VCaP (cell line): ENCODE measurements around the gene PJA2.
A peak's percentile ranks its signal among the peaks of the same experiment; 100 is the strongest.

Experiments
- H3K27ac ChIP-seq: fragments of 450-650 bp; 2 replicates; pipeline ENCODE4 v1.5.1; 2017
- TF ChIP-seq, protein P1 (sequence below): fragments of 450-650 bp; conservative IDR thresholded peaks from 2 replicates; pipeline ENCODE4 v1.5.1; 2017; ENCODE audit warnings: mild to moderate bottlenecking, moderate library complexity

Gene PJA2

DNA sequence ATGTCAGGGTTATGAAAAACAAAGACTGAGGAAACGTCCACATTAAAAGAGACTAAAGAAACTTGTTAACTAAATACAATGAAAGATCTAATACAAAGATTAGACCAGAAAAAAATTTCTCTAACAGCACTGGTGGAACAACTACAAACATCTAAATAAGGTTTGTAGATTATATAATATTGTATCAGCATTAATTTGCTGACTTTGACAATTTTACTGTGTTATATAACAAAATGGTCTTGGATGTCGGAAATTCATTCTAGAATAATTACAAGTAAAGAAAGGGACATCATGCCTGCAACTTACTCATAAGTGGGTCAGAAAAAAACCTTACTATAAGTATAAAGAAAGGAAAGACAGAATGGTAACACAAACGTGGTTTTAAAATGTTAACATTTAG lies 50.1 kb downstream of the PJA2 start:
- TF ChIP-seq, protein P1, sequence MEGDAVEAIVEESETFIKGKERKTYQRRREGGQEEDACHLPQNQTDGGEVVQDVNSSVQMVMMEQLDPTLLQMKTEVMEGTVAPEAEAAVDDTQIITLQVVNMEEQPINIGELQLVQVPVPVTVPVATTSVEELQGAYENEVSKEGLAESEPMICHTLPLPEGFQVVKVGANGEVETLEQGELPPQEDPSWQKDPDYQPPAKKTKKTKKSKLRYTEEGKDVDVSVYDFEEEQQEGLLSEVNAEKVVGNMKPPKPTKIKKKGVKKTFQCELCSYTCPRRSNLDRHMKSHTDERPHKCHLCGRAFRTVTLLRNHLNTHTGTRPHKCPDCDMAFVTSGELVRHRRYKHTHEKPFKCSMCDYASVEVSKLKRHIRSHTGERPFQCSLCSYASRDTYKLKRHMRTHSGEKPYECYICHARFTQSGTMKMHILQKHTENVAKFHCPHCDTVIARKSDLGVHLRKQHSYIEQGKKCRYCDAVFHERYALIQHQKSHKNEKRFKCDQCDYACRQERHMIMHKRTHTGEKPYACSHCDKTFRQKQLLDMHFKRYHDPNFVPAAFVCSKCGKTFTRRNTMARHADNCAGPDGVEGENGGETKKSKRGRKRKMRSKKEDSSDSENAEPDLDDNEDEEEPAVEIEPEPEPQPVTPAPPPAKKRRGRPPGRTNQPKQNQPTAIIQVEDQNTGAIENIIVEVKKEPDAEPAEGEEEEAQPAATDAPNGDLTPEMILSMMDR = no peak
- no peak overlapping the region for H3K27ac ChIP-seq

DNA sequence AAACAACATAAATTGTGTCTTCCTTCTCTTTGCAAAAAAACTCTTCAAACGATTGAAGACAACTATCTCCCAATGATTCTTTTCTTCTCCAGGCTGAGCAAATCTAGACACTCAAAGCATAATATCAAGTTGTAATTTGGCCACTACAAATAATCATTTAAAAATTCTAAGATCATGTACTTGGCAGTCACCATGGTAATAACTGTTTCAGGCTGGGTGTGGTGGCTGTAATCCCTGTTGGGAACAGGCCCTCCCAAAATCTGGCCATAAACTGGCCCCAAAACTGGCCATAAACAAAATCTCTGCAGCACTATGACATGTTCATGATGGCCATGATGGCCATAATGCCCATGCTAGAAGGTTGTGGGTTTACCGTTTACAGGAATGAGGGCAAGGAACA lies 52.0 kb downstream of the PJA2 start:
- no peak overlapping the region for H3K27ac ChIP-seq
- TF ChIP-seq, protein P1 = no peak

DNA sequence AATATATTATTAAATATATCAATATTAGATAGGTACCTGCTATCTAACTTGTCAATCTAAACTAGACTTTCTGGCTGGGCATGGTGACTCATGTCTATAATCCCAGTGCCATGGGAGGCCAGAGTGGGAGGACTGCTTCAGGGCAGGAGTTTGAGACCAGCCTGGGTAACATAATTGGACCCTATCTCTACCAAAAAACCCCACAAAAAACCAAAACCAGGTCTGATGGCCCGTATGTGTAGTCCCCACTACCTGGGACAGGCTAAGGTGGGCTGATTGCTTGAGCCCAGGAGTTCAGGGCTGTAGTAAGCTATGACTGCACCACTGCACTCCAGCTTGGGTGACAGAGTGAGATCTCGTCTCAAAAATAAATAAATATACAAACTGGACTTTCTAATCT lies 55.0 kb downstream of the PJA2 start:
- no peak overlapping the region for H3K27ac ChIP-seq
- TF ChIP-seq, protein P1 = no peak

DNA sequence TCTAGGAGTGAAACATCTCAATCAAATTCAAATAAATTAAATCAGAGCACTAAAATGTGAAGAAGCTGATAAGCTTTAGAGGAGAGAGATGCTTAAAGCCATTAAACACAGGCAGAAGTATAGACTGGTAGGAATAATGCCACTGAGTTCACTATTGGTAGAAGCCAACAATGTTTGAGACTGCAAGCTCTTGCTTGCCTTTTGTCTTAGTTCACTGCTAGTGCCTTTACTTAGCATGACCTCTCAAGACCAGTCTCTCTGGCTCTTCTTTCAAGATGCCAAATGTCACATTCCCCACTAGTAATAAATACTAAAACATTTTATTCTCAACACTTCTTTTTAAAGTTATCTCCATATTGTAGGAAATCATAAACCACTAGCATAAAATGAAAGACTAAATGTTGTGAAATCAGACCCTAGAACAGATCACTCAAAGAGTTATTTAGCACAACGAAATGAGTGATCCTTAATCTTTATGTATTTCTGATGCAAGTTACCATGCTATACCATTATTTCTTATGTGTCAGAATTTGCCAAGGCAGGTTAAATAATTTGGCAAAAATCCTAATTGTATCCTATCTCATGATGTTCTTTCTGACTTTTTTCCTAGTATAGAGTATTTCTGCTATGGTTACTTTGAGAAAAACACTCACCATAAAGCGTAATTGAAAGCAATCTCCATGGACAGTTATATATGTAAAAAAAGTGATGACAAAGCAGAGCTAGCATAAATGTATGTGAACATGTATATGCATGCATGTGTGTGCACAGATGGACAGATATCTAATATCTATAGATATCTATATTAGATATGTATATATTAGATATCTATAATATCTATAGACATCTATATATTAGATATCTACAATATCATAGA lies 57.5 kb downstream of the PJA2 start:
- H3K27ac ChIP-seq = no peak overlapping the region
- TF ChIP-seq, protein P1 = no peak

DNA sequence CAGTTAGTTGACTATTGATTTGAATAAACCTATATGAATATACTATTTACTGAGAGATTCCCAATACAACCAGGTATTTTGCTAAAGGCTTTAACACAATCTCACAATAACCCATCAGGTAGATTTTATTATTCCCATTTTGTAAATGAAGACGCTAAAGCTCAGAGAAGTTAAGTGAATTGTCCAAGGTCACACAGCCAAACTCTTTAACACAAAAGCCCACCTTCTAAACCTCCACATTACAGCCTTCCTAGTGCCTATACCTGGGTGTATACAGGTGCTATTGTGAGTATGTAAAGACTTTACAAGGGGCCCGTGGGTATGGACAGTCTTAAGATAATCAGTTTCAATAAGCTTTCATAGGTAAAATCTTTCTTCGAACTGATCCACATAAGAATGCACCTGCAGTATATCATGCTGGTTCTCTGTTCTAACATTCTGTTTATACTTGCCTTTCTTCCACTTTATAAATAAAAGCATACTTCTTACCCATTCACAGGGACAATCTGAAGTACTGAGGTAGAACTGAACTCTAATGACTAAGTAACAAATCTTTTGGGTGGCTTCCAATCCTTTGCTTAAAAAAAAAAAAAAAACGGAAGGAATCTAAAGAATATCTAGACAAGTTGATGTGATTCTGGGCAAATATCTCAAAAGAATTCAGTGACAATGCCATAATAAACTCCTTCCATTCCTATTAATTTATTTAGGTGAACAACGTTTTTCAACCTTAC lies 59.1 kb downstream of the PJA2 start:
- no peak overlapping the region for H3K27ac ChIP-seq
- TF ChIP-seq, protein P1 = no peak

DNA sequence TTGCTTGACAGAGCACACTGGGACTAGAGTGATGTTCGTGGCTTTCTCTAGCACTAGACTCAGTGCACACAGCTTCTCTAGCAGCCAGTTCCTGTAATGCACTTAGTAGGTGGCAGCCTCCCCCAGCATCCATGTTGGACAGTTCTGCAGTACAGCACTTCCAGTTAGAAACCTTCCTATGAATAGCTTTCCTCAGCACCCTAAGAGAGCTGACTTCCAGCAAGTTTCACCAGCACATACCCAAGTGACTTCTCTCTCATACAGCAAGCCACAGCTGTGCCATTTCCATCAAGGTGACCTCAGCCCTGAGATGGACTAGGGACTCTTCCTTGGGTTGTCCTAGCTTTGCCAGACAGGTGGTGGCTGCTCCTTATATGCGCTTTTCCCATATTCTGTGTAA lies 60.4 kb downstream of the PJA2 start:
- H3K27ac ChIP-seq = no peak overlapping the region
- TF ChIP-seq, protein P1 = no peak

DNA sequence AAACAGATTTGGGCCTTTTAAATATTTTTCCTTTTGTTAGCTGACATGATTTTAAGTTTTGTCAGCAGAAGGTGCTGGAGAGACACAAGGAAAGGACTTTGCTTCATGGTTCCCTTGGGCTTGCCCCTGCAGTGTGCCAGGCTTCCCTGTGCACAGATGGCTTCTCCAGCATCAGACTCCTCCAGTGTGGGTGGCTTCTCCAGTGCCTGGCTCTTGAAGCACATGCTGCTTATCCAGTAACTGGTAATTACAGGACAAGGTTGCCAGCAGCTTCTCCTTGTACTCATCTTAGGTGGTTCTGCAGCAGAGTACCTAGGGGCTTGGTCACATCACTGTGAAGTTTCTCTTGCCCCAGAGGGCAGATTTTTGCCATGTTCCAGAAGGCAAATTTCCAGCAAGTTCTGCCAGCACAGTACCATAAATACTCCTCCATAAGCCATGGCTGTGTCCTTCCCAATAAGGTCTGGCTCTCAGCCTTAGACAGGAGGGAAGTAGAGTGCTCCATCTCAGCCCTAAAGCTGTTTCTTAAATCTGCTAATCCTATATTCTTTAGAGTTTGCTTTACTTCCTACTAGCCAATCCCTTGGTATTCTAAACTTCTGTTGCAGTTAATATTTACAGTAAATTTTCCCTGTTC lies 62.4 kb downstream of the PJA2 start:
- TF ChIP-seq, protein P1 = peak; percentile 32

More for the DNA sequence above, 62.4 kb downstream of the PJA2 start:
- no peak overlapping the region for H3K27ac ChIP-seq
